Glomerular endothelial cell (primary cell): ENCODE data around the gene MAN1C1. TPM values are rescaled to one million over a fixed set of nuclear protein-coding genes. Genes with fewer than 3 reads are reported as not detected.

ENCODE experiments used
- DNase-seq: peaks from one replicate; pipeline ENCODE4 v3.0.0-alpha.2; 2011; ENCODE audit warnings: low read depth, low spot score; ENCODE audit errors: extremely low read depth
- total RNA-seq: library from RNA; depleted of rRNA; stranded (reverse); fragments of >200 nt; gene quantifications from 2 replicates; pipeline ENCODE4 v1.2.3, GENCODE V29; 2015

Gene MAN1C1
- total RNA-seq, 1 donor from 2014 or later = 48.0 TPM

DNA sequence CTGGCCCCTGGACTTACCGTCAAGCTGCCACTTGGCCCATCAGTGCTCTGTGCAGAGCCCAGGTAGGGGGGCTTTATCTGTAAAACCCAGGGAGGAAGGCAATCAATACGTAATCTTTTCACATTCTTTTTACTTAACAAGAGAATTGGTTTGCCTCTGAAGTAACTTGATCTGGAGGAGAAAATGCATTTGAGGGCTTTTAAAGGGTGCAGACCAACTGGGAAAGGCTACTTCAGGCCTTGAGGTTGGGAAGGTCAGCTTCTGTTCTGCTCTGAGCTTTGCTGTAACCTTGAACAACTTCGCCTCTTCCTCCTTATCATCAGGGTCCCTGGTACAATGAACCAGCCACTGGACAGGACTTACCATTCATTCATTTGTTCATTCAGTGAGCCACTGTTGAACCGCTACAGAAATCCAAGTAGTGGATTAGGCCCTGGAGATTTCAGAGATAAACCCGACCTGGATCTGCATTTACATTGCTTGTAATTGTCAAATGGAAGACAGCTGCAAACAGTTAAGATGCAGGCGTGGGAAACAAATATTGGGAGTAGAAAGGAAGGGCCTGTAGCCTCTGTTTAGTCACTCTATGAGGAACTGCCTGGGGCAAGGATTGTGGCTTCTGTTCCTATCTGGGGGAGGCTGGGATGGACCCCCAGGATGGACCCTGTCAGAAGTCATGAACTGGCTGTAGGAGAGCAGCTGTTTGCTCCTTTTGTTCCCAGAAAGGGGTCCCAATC is 90.9 kb downstream of the MAN1C1 start:
- DNase-seq = no peak

DNA sequence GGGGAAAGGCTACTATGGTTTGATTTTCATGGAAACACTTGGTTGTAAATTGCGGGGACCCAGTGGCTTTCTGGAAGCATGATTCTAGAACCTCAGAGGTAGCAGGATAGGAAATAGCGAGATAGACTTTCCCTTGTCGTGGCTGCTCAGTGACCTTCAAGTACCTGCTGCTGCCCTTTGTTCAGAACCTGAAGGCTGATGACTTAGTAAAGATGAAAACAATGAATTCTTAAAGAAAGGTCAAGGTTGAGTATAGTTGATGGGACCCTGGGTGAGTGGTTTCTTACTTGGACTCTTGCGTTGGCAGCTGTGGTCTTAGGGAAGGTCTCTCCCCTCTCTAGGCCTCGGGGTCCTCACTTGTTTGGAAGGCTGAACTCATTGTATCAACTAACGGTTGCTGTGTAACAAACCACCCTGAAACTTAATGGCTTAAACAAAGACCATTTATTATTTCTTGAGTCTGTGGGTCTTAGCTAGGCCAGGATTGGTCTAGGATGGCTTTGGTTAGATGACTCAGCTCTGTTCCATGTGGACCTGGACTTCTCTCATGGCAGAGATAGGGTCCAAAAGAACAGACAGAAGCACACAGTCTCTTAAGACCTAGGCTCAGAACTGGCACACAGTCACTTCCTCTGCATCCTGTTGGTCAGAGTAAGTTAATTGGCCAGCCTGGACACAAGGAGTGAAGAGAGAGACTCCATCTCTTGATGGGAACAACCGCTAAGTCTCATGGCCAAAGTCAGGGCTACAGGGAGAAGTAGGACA is 94.2 kb downstream of the MAN1C1 start:
- DNase-seq = no peak

DNA sequence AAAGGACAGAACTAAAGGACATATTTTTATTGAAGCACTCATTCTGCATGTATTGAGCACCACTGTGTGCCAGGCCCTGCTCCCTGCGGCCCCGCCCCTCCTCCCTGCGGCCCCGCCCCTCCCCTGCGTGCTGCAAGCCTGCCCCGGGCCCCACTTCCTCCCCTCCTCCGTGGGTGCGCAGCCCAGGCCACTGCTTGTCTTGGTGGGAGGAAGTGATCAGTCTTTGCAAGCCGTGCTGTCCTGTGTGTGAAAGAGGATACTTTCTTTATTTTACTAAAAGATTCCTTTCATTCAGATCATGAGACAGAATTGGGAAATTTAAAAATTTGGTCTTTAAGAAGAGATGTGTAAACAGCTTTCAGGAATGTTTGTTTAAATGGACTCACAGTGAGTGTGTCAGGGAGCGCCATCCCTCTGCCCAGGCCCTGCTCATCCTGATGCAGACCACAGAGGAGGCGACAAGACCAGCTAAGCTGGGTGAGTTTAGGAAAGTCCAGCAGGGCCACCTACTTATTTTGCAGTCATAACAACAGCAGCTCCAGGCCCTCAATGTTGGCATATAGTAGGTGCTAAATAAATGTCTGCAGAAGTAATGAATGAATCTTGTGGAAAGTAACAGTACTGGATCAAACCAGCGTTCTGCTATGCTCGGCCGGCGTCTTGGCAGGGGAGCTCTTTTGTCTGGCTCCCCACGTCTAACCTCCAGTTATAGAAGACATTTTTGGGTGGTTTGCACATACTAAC is 95.1 kb downstream of the MAN1C1 start:
- DNase-seq = no peak

DNA sequence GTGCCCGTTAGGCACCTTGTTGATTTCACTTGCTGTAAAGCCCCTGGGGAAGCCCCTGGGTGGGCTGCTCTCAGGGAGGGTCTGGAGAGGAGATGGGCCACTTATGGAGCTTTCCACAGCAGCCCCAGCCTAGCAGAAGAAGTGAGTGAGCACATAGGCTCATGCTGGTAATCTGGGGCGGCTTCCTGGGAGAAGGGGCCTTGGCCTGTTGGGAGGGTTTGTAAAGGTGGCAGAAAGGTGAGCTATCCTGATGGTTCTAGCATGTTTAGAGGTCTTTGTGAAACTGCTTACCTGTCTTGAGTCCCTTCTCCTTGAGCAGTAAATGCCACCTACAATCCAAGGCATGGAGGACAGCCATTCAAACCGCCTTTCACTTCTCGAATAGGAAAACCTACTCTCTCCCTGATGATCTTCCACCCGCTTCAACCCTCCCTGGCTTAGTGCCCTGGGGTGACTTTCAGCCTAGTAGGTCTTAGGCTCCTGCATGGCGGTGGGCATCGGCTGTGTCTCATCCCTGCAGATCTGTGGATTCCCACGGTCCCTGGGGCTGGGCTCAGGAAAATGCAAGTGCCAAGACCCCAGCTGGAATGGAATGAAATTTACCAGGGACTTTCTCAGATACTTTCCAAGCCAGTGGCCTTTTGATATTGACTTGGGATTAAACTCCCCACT is 95.8 kb downstream of the MAN1C1 start:
- DNase-seq = no peak

DNA sequence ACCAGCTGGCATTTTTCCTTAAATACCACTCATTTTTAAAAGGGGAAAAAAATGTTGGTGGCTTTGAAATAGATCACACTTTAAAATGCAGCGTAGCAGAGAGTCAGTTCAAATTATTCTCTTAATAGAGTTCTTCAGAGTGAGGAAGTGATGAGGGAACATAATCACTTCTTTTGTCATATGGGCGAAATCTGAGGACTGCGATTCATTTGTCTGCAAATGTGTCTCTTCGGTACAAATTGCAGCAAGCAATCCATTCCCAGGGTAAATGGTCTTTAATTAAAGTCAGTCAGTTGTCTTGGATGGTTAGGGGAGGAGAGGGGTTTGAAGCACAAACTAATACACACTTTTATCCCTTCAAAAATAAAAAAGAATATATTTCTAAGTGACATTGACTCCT is 97.4 kb downstream of the MAN1C1 start:
- DNase-seq = no peak

DNA sequence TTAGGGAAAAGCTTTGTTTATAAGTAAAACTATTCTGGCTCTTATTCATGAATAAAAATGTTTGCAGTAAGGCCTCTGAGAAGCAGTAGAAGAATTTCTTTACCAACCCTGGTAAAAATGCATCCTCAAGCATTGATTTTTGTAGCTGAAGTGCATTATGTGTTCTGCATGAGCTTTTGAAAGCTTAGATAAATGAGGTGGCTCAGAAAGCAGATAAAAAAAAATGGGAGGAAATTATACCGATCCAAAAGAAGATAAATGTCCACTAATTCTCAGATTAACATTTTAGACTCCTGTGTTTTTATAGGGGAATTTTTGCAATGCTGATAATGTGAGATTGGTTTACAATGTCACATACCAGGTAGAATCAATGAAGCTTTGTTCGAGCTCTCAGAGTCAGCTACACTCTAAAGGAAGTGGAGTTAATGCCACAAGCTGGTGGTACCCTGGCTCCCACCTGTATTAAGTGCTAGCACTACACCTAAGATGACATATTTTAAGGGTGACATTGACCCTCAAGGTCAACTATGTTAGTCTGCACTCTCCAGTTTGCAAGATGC is 97.9 kb downstream of the MAN1C1 start:
- DNase-seq = no peak

DNA sequence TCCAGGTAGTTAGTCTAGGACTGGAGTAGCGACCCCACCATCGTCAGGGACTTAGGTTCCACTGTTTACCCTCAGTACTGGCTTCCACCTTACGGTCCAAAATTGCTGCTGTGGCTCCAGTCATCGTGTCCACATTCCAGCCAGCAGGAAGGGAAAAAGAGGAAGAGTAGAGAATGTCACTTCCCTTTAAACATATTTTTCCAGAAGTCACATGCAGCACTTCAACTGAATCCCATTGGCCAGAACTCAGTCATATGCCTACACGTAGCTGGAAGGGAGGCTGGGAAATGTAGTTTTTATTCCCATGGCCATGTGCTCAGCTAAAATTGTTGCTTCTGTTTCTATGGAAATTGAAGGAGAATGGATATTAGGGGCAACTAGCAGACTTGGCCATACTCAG is 99.3 kb downstream of the MAN1C1 start:
- DNase-seq = no peak

DNA sequence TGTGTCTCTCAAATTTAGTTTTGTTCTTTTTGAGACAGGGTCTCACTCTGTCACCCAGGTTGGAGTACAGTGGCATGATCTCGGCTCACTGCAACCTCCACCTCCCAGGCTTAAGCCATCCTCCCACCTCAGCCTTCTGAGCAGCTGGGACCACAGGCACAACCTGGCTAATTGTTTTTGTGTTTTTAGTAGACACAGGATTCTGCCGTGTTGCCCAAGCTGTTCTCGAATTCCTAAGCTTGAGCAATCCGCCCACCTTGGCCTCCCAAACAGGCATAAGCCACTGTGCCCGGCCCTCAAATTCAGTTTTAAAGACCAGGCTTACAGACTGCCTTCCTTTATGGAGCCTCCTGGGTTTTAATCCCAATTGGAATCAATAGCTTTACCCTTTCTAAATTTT is 99.7 kb downstream of the MAN1C1 start:
- no peak for DNase-seq

DNA sequence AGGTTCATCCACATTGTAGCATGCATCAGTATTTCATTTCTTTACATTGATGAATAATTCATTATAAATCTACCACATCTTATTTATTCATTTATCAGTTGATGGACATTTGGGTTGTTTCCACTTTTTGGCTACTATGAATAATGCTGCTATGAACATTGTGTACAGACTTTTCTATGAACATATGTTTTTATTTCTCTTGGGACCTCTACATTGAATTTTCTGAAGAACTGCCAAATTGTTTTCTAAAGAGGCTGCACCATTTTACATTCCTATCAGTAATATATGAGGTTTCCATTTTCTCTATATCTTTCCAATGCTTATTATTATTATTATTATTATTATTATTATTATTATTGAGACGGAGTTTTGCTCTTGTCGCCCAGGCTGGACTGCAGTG is 102.1 kb downstream of the MAN1C1 start:
- DNase-seq = no peak

DNA sequence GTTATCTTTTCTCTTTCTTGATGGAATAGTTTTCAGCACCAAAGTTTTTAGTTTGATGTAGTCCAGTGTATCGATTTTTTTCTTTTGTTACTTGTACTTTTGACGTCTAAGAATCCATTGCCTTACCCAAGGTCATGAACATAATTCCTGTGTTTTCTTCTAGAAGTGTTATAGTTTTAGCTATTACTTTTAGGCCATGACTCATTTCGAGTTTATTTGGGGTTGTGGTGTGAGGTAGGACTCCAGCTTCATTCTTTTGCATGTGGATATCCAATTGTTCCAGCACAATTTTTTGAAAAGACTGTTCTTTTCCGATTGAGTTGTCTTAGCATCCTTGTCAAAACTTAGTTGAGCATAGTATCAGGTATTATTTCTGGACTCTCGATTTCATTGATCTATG is 104.0 kb downstream of the MAN1C1 start:
- no peak for DNase-seq

DNA sequence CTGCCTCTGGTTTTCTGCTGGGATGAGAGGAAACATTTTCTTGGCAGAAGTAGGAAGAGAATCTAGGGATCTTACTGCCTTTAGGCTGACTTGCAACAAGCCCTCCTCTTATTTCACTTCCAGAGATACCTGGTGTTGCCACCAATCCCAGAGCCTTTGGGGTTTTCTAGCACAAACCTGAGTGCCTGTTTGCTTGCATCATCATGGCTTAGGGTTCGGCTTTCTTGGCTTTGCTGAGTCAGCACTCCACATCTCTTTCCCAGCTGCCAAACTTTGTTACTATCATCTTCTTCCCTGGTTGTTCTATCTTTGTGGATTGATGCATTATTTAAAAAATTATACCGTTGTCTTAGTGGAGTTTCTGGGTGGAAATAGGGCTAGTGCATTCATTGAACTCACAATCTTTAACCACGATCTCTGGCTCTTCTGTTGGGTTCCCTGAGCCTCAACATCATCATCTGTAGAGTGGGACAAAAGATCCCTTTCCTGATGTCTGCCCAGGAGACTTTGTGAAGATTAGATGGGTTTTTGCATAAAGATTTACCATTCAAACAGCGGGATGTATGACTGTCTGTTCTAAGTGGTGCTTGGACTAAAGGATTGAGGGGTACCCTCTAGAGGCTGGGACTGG is 106.8 kb downstream of the MAN1C1 start:
- no peak for DNase-seq

DNA sequence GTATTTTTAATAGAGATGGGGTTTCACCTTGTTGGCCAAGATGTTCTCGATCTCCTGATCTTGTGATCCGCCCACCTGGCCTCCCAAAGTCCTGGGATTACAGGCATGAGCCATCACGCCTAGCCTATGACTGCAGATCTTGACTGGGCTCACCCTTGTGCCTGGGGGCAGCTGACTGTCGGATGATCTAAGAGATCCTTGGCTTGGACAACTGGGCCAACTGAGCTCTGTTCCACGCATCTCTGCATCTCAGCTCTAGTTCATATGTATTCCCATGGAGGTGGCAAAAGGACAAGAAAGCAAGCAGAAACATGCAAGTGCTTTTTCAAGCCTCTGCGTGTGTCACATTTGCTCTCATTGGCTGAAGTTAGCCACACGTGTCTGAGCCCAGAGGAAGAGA is 107.6 kb downstream of the MAN1C1 start:
- DNase-seq = no peak

DNA sequence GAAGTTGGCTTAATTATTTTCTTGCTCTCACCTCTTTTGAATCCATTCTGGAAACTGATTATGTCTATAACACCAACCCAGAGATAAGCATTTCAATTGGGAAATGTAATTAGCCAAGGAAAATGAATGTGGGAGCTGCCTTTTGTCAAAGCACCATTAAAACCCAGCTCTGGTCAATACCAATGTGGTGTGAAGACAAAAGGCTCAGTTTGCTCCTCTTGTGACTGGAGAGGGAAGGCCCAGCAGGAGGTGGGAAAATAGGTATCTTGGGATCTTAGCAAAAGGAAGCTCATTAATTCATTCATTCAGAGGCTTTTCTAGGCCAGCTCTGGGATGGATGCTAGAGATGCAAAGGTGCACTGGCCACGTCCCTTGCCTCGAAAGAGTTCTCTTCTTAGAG is 108.4 kb downstream of the MAN1C1 start:
- DNase-seq = no peak

DNA sequence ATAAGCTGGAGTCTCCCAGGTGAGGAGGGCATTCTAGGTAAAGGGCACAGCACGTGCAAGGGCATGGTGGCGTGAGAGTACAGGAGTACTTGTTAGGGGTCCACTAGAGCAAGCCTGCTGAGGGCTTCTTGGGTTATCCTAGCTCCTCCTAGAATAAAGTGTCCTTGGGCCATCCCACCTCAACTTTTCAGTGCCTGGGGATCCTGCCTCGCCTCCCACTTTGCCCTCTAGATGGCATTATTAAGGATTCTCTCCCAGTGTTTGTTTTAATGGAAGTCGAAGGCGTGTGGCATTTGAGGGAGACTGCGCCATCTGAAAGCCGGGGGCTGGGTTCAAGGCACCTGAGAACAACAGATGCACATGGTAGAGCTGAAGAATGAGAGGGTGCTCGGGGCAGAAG is 108.9 kb downstream of the MAN1C1 start:
- DNase-seq = no peak

DNA sequence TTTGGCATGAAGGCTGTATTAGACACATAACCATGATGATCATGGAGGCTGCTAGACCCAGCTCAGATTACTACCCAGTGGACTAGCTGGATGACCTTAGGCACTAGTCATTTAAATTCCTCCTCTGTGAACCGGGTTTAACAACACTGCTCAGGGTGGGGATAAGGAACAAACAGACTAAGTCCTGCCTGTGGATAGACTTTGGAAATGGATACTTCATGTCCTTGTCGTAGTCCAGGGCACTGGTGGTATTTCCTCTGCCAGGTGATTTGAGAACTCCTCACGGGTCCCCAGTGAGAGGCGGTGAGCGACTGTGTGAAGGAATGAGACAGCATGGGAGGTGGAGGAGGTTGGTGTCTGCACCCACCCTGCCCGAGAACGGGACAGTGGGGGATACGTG is 110.5 kb downstream of the MAN1C1 start:
- no peak for DNase-seq

DNA sequence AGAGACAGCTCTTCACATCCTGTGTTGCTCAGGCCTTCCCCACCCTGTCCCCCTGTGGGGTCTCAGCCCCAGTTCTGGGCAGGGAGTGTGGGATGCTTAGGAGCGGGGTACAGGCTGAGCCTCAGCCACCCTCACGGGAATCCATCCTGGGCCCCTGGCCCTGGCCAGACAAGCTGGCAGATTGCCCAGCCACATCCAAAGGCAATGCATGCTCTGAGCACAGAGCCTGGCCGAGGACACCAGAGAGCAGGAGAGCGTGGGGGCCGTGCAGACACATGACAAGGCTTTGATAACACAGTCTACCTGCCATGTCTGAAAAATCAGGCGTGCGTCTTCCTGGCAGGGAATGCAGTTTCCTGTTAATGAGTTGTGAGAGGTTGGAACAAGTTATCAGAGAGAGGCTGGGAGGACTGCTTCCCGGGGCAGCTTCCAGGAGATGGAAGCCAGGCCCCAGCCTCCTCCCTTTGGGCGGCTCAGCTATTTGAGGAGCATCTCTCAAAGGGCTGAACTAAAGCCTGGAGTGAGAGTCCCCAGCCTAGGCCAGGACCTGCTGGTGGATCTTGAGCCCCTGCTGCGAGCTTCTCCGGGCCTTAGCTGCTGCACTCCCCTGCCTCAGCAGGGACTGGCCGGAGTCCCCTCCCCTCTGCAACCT is 111.2 kb downstream of the MAN1C1 start:
- no peak for DNase-seq

DNA sequence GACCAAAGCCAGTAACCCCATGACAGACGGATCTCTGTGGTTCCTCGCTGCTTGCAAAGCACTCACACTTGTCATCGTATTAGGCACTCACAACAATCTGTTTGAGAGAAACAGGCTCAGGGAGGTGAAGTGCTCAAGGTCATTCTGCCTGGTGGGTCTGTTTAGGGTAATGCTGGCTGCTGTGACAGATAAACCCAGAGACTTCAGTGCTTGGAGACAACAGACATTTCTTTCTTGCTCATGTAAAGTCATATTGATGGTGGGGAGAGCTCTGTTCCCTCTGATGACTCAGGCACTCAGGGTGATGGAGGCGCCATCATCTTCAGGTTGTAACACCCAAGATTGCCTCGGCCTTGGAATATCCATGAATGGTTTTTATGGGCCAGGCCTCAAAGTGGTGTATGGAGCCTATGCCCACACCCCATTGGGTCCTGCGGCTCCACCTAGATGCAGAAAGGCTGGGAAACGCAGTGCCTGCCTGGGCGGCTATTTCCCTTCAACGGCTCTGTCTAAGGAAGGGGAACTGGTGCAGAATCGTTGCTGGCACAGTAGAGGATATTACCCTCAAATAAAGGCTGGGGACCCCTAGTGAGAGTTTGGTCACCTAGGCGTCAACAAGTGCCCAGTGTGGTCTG is 111.8 kb downstream of the MAN1C1 start:
- no peak for DNase-seq

DNA sequence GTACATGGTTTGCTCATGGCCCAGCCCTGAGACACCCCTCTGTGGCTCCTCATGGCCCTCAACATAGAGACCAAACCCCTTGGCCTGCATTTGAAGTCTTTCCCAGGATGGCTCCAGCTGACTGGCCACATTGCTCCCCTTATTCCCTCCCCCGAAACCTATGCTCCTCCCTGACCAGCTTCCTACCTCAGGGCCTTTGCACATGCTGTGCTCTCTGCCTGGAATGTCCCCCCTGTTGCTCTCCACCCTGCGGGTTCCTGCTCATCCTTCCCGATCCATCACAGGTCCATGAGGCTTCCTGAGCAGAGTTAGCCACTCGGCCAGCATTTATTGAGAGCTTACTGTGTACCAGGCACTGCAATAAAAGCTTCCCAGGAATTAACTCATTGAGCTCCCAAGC is 112.5 kb downstream of the MAN1C1 start:
- DNase-seq = no peak
